OCI-LY7 (cell line): Measurements from ENCODE around the gene CUX1. TPM values are rescaled to one million over a fixed set of nuclear protein-coding genes. Genes with fewer than 3 reads are reported as not detected.

ENCODE experiments used
- BruUV-seq: library from RNA; stranded (reverse); fragments of 400-500 nt; replicated peaks from 2 replicates; lab custom pipeline; 2021; lab: Mats Ljungman, UMichigan
- CTCF ChIA-PET: fragments of 300-600 bp; sonication (Branson Sonifier 250); formaldehyde crosslinking; loops from one replicate; lab custom pipeline; 2022; ENCODE audit warnings: antibody characterized with exemption; ENCODE audit not compliant: unreplicated experiment; lab: Charles Lee
- POLR2A ChIA-PET: fragments of 300-600 bp; sonication (Branson Sonifier 250); formaldehyde crosslinking; loops from one replicate; lab custom pipeline; 2022; ENCODE audit warnings: antibody characterized with exemption; lab: Charles Lee
- DNase-seq: peaks from one replicate; pipeline ENCODE4 v3.0.0-alpha.2; 2015; ENCODE audit warnings: low spot score
- H2AFZ ChIP-seq: fragments of 200-600 bp; sonication (generic), shearing (Covaris generic); 2 replicates; pipeline ENCODE4 v1.6.1; 2014; ENCODE audit warnings: mild to moderate bottlenecking, antibody characterized with exemption, low read length, moderate library complexity
- H3K27ac ChIP-seq: fragments of 200-600 bp; sonication (generic); 2 replicates; pipeline ENCODE4 v1.5.1; 2014; ENCODE audit warnings: mixed run types, low read depth, mild to moderate bottlenecking, moderate library complexity, low read length, inconsistent platforms; ENCODE audit not compliant: poor library complexity, severe bottlenecking
- H3K36me3 ChIP-seq: fragments of 200-600 bp; sonication (generic); 2 replicates; pipeline ENCODE4 v1.6.1; 2014; ENCODE audit warnings: mild to moderate bottlenecking, antibody characterized with exemption, low read length, moderate library complexity, mixed read lengths; ENCODE audit not compliant: insufficient read depth
- H3K4me1 ChIP-seq: fragments of 200-600 bp; sonication (generic); 2 replicates; pipeline ENCODE4 v1.5.1; 2014; ENCODE audit warnings: mild to moderate bottlenecking, low read length; ENCODE audit not compliant: insufficient read depth, poor library complexity, severe bottlenecking
- H3K4me2 ChIP-seq: fragments of 200-600 bp; sonication (generic); 2 replicates; pipeline ENCODE4 v1.6.1; 2014; ENCODE audit warnings: mild to moderate bottlenecking, low read length
- H3K4me3 ChIP-seq: fragments of 200-600 bp; sonication (generic); 2 replicates; pipeline ENCODE4 v1.5.1; 2014; ENCODE audit warnings: mild to moderate bottlenecking, low read depth, low read length; ENCODE audit not compliant: poor library complexity, severe bottlenecking
- H3K79me2 ChIP-seq: fragments of 200-600 bp; sonication (generic); 2 replicates; pipeline ENCODE4 v1.6.1; 2016; ENCODE audit warnings: low read depth, mild to moderate bottlenecking, low read length, moderate library complexity, mixed read lengths; ENCODE audit not compliant: insufficient read depth
- H3K9me2 ChIP-seq: fragments of 200-600 bp; sonication (generic); 2 replicates; pipeline ENCODE4 v1.6.1; 2016; ENCODE audit warnings: mild to moderate bottlenecking, low read length, mixed read lengths; ENCODE audit not compliant: insufficient read depth
- H3K9me3 ChIP-seq: fragments of 200-600 bp; sonication (generic); 2 replicates; pipeline ENCODE4 v1.6.1; 2014; ENCODE audit warnings: mild to moderate bottlenecking, mixed run types, low read length, mixed read lengths
- H4K20me1 ChIP-seq: fragments of 200-600 bp; sonication (generic); 2 replicates; pipeline ENCODE4 v1.6.1; 2014; ENCODE audit warnings: mild to moderate bottlenecking, antibody characterized with exemption, low read length, moderate library complexity, mixed read lengths; ENCODE audit not compliant: insufficient read depth
- EZH2phosphoT487 ChIP-seq: fragments of 200-600 bp; sonication (generic); IDR thresholded peaks from 2 replicates; pipeline ENCODE4 v1.6.1; 2018; ENCODE audit warnings: low read depth, borderline replicate concordance, mild to moderate bottlenecking, mixed run types, antibody characterized with exemption, low read length, moderate library complexity, mixed read lengths
- intact Hi-C: fragments of 100-400 bp; cut with micrococcal nuclease; formaldehyde crosslinking; loops from one replicate; pipeline ENCODE4 v1.10.0; 2022; ENCODE audit not compliant: unreplicated experiment
- total RNA-seq, 2 experiments: library from RNA; depleted of rRNA in 1 of 2; stranded (reverse); fragments of >200 nt in 1 of 2; shearing (Covaris generic) in 1 of 2; gene quantifications; 2 replicates each; pipeline ENCODE4 v1.2.3, GENCODE V29; 2014 to 2022
- TF ChIP-seq, protein P1 (sequence below): fragments of 200-600 bp; sonication (generic); conservative IDR thresholded peaks from 2 replicates; pipeline ENCODE4 v1.5.1; 2014; ENCODE audit warnings: mild to moderate bottlenecking, antibody characterized with exemption, low read length, moderate library complexity, mixed read lengths

CUX1 gene
- total RNA-seq, 2 experiments from 2014 or later: 143 to 199 TPM

DNA sequence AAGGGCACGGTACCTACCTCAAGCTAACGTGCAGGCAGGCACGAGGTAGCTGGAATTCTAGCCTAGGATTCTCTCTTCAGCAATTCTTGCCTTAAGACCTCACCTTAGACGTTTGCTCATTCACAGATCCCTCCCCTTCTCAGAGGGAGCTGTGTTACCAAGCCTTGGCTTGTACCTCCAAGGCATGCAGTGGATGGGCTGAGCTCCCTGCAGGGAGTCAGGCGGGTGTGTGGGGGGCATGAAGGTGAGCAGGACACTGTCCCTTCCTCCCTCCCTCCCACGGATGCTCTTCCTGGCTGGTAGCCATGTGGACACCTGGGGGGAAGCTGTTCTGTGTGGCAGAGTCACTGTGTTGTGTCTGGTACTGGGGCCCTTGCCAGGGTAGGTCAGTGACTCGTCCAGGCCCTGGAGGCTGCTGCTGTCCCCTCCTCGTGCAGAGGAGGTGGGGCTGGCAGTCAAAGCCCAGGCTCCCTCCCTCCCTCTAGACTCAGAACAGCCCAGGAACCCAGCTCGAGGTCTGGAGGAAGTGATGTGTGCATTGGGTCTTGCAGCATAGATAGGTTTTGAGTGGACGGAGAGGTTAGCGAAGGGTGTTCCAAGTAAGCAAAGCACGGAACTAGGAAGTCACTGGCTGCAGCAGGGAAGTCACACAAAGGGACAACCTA, 247.1 kb downstream of the CUX1 start:
- POLR2A ChIA-PET: interaction anchor here (0.6 kb wide), 1 partner anchor 243 kb away, joined by 3 read pairs; no protein-coding TSS in a partner anchor
- intact Hi-C loops: no loop called here
- CTCF ChIA-PET: interaction anchor here (0.5 kb wide), 1 partner anchor 10 kb away, joined by 3 read pairs; no protein-coding TSS in a partner anchor
- H3K4me3 ChIP-seq: no peak overlapping the region
- peak overlapping the region; percentile 13 for H3K27ac ChIP-seq
- H3K4me1 ChIP-seq: peaks cover 23% of the 10 kb centered on the region
- H3K9me2 ChIP-seq: no peaks in the 10 kb centered on the region
- H3K79me2 ChIP-seq: peaks cover 43% of the 10 kb centered on the region; the same call in 1 of the 2 replicates
- no peaks in the 10 kb centered on the region for H3K9me3 ChIP-seq
- H3K36me3 ChIP-seq: peaks cover 60% of the 10 kb centered on the region
- DNase-seq: no peak
- no peak overlapping the region for H2AFZ ChIP-seq
- no peak for TF ChIP-seq EZH2phosphoT487
- TF ChIP-seq, protein P1, sequence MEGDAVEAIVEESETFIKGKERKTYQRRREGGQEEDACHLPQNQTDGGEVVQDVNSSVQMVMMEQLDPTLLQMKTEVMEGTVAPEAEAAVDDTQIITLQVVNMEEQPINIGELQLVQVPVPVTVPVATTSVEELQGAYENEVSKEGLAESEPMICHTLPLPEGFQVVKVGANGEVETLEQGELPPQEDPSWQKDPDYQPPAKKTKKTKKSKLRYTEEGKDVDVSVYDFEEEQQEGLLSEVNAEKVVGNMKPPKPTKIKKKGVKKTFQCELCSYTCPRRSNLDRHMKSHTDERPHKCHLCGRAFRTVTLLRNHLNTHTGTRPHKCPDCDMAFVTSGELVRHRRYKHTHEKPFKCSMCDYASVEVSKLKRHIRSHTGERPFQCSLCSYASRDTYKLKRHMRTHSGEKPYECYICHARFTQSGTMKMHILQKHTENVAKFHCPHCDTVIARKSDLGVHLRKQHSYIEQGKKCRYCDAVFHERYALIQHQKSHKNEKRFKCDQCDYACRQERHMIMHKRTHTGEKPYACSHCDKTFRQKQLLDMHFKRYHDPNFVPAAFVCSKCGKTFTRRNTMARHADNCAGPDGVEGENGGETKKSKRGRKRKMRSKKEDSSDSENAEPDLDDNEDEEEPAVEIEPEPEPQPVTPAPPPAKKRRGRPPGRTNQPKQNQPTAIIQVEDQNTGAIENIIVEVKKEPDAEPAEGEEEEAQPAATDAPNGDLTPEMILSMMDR: no peak
- H3K4me2 ChIP-seq: no peak overlapping the region; the same call in 1 of the 2 replicates
- no TSS peak for BruUV-seq
- no peaks in the 10 kb centered on the region for H4K20me1 ChIP-seq

DNA sequence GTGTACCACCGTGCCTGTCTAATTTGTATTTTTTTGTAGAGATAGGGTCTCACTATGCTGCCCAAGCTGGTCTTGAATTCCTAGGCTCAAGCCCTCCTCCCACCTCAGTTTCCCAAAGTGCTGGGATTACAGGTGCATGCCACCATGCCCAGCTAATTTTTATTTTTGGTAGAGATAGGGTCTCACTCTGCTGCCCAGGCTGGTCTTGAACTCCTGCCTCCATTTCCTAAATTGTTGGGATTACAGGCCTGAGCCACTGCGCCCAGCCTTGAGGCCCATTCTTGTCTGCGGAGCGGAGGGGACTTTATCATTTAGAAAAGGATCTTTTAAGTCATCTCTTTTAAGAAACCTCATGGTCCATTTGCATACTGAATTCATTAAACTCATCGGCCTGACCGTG, 247.8 kb downstream of the CUX1 start:
- no peaks in the 10 kb centered on the region for H4K20me1 ChIP-seq
- H3K9me3 ChIP-seq: no peaks in the 10 kb centered on the region
- BruUV-seq: no TSS peak
- intact Hi-C loops: no loop called here
- CTCF ChIA-PET: no interaction called here
- H3K9me2 ChIP-seq: no peaks in the 10 kb centered on the region
- H3K36me3 ChIP-seq: peaks cover 65% of the 10 kb centered on the region
- H3K79me2 ChIP-seq: peaks cover 36% of the 10 kb centered on the region; the same call in 1 of the 2 replicates
- H3K4me2 ChIP-seq: no peak overlapping the region
- H3K27ac ChIP-seq: no peak overlapping the region
- H3K4me3 ChIP-seq: no peak overlapping the region
- peaks cover 23% of the 10 kb centered on the region for H3K4me1 ChIP-seq
- no peak for DNase-seq
- POLR2A ChIA-PET: no interaction called here
- TF ChIP-seq, protein P1: no peak
- TF ChIP-seq EZH2phosphoT487: no peak
- no peak overlapping the region for H2AFZ ChIP-seq

DNA sequence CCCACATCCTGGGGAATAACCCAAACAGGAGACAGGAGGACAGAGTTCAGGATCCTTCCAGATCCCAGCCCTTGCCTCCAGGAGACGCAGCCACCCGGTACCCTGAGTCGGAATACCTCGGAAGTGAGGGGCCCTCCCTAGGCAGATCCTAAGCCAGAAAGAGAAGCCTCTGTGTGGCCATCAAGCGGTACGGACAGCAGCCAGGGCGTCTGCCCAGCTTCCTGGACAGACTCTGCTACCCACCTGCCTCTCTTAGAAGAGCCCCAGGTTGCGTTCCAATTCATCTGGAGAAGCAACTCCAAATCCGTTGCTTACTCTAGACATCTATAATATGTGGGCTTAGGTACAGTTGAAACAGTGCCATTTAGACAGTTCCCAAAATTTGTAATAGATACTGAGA, 249.1 kb downstream of the CUX1 start:
- no peaks in the 10 kb centered on the region for H4K20me1 ChIP-seq
- H3K4me1 ChIP-seq: peaks cover 17% of the 10 kb centered on the region
- H3K9me3 ChIP-seq: no peaks in the 10 kb centered on the region
- no peak for DNase-seq
- H3K79me2 ChIP-seq: peaks cover 26% of the 10 kb centered on the region; the same call in 1 of the 2 replicates
- H2AFZ ChIP-seq: no peak overlapping the region
- no peak overlapping the region for H3K4me3 ChIP-seq
- H3K36me3 ChIP-seq: peaks cover 74% of the 10 kb centered on the region
- H3K9me2 ChIP-seq: no peaks in the 10 kb centered on the region
- intact Hi-C loops: no loop called here
- TF ChIP-seq EZH2phosphoT487: no peak
- CTCF ChIA-PET: no interaction called here
- H3K27ac ChIP-seq: no peak overlapping the region
- POLR2A ChIA-PET: interaction anchor here (0.7 kb wide), 1 partner anchor 26 kb away, joined by 3 read pairs; no protein-coding TSS in a partner anchor
- BruUV-seq: no TSS peak
- no peak overlapping the region for H3K4me2 ChIP-seq
